DMS114 treated with DMSO at 0.1 percent for 48 hours (cell line): ENCODE measurements around the gene PDGFB.

ENCODE experiments used
- DNase-seq: peaks from one replicate; lab custom pipeline; 2025; ENCODE audit not compliant: unreplicated experiment; lab: John Stamatoyannopoulos, UW

Gene PDGFB

DNA sequence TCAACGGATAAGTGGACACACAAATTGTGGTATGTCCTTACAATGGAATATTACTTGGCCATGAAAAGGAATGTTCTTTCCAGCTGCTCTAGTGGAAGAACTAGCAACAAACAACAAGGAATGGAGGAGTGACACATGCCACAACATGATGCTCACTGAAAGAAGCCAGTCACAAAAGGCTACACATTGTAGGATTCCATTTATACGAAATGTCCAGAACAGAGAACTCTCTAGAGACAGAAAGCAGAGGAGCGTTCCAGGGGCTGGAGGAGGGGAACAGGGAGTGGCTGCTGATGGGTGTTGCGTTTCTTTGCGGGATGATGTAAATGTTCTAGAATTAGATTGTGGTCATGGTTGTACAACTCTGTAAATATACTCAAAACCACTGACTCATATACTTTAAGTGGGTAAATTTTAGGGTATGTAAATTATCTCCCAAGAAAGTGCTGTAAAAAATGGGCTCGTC, 32.4 kb upstream of the PDGFB start:
- no peak for DNase-seq

- no peak for DNase-seq
Measured at GRCh38 chr22:39276440-39277141, 31.8 kb upstream of the PDGFB start.

DNA sequence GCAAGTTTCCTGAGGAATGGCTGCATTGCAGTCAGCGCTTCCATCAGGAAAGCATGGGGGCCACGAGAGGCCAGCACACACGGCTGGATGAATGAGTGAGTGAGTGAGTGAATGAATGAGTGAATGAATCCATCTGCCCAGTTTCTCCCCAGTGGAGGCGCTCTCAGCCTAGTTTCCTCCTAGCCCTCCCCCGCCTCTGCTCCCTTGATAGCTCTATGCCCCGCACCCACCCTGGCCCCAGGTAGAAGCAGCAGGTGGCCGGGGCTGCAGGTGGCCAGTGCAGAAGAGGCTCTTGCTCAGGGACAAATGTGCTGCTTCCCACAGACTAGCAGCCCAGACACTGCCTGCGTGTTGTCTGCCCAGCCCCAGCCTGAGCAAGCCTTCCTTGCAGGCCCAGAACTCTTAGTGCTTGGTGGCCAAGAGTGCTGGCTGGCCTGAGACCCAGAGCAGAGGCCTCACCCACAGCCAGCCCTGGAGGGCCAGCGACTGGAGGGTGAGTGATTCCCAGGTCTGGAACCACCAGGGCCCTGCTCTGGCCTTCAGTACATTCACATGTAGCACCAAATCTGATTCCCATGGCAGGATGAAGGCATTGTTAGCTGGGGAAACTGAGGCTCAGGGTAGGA, 31.1 kb upstream of the PDGFB start:
- no peak for DNase-seq

DNA sequence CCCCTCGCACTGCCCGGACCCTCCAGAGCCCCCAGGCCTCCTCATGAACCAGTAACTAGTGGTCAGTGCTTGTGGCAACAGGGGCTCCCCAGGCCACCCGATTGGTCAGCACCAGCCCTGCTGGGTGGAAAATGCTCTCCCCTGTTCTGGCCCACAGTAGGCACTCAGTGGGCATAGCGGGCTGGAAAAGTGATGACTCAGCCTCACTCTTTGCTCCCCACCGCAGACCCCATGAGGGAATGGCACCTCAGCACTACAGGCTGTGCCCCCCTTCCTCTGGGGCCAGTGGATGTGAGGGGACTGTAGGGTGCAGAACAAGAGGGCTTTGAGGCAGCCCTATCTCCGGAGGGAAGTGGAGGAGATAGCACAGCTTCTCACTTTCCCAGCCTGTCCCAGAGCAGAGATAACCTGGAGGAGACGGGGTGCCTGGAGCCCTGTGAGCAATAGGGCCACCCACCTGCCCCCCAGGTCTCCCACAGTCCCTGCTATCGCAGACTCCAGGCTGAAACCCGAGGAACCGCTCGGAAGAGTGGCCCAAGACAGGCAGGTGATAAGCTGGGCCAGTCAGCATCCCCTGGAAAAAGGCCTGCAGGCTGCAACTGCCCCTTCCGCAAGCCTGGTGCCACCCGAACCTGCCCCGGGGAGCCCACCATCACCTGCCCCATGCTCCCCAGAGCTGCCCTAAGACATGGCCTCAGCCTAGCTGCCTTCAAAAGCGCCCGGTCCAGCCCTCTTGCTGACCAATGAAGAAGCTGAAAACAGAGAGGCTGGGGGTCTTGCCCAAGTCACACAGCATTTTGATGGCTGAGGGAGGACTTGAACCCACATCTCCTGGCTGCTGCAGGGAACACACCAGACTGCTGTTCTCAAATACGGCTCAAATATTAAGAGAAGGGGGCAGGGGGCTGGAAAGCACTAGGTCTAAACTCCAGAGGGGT, 29.4 kb upstream of the PDGFB start:
- DNase-seq = no peak

DNA sequence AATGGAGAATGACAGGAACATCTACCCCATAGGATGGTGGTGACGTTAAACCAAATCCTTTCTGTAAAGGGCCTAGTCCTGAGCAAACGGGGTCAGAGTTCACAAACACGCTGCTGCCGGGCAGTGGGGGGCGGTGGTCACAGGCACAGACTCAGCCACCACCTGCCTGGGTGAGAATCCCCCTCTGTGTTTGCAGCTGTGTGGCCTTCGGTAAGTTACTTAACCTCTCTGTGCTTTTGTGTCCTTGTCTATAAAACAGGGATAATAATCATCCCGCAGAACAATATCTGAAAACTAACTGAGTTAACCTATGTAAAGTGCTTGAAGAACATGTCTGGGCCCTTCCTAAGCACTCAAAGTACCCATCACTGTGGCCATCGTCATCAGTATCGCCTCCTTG, 26.0 kb upstream of the PDGFB start:
- DNase-seq = no peak

DNA sequence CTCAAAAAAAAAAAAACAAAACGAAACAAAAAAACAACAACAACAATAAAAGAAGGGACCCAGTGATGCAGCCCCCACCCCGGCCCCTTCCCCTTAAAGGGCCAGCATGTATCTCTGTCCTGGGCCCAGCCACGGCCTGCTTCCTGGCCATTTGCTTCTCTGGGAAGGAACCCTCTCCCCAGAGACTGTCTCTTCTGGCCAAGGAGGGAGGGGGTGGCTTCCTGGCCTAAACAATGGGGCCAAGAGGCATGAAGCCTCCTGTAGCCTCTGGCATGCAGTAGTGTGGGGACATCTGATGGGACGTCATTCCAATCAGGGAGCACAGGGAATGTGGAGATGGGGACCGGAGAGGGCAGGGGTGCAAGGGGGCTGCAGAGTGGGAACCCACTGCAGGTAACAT, 25.5 kb upstream of the PDGFB start:
- no peak for DNase-seq

- no peak for DNase-seq
Measured at GRCh38 chr22:39269095-39269790, 24.5 kb upstream of the PDGFB start.

- DNase-seq = no peak
Measured at GRCh38 chr22:39268645-39269044, 23.9 kb upstream of the PDGFB start.

- no peak for DNase-seq
Measured at GRCh38 chr22:39267974-39268373, 23.2 kb upstream of the PDGFB start.

- DNase-seq = no peak
Measured at GRCh38 chr22:39266398-39267030, 21.7 kb upstream of the PDGFB start.

GRCh38 chr22:39265143-39265886, 20.5 kb upstream of the PDGFB start:
- no peak for DNase-seq

GRCh38 chr22:39264349-39265038, 19.7 kb upstream of the PDGFB start:
- DNase-seq = no peak

GRCh38 chr22:39263626-39264348, 19.0 kb upstream of the PDGFB start:
- DNase-seq = no peak

DNA sequence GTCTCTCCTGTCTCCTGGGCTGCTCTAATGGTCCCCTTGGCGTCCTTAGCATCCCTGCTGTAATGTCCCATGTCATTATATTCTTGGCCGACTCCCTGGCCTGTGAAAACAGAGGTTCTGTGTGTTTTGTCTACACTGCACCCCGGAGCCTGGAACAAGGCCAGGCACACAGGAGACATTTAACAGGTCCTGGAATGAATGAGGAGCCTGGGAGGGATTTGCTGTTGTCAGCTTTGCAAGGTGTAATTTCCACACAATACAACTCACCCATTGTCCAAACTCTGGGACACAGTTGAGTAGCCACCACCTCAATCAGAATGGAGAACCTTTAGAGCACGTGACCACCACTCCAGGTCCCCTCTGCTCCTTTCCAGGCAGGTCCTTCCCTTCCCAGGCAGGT, 14.9 kb upstream of the PDGFB start:
- no peak for DNase-seq

GRCh38 chr22:39257901-39258475, 13.2 kb upstream of the PDGFB start:
- no peak for DNase-seq

GRCh38 chr22:39256979-39257378, 12.2 kb upstream of the PDGFB start:
- no peak for DNase-seq

DNA sequence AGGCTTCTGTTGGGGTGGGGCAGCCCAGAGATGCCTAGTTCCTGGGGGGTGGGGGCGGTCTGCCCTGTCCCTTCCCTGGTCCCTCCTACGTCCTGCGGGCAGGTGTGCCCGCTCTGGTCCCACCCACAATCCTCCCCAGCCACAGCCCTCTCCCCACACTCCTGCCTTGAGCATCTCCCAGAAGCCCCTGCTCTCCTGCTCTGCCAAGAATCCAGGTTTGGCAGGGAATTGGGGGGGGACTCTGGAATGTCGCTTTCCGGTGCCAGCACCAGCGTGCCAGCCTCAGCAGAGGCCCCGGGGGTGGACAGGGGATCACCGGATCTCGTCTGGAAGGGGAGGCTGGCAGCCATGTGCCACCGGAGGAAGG, 11.4 kb upstream of the PDGFB start:
- no peak for DNase-seq

DNA sequence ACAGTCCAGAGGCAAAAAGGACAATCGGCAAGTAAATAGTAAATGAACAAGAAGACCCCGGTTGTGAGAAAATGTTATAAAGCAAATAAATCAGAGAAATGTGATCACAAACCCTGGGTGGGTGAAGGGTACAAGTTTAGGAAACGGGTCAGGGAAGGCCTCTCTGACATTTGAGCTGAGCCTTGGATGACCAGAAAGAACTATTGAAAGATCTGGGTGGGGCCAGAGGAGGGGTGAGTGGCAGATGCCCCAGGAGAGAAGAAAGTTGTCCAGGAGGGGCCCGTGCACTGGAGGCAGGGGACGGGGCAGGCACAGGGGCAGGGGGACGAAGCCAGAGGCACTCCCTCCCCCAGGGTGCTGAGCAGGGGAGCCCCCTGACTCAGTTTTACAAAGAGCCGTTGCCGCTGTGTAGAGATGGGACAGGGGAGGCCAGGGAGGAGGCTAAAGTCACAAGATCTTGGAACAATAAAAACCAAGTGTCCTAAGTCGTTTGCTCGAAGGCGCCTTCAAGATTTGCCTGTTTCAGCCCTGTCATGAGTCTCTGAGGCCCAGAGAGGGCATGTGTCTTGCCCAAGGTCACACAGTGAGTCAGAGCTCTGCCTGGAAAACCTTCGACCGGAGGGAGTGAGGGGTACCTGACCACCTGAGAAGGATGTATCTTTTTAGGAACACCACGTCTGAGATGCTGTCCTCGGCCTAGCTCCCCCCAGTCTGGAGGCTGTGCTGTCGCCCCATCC, 10.8 kb upstream of the PDGFB start:
- DNase-seq = no peak
